K562 (cell line): ENCODE measurements around the gene LRP1B. TPM values are rescaled to one million over a fixed set of nuclear protein-coding genes. Genes with fewer than 3 reads are reported as not detected.

Source experiments
- BRF1 ChIP-seq: IDR thresholded peaks from 3 replicates; pipeline ENCODE4 v1.6.1; 2011; ENCODE audit warnings: borderline replicate concordance, mild to moderate bottlenecking; ENCODE audit not compliant: insufficient read length; ENCODE audit errors: extremely low read depth
- ETV1 ChIP-seq: fragments of 450-650 bp; conservative IDR thresholded peaks from 2 replicates; pipeline ENCODE4 v1.6.1; 2016; ENCODE audit warnings: missing genetic modification characterization, control low read depth, low read depth, missing compliant biosample characterization
- FOS ChIP-seq: IDR thresholded peaks from 3 replicates; pipeline ENCODE4 v1.6.1; 2011; ENCODE audit not compliant: insufficient read length; ENCODE audit errors: extremely low read depth
- SMARCC2 ChIP-seq: fragments of 450-650 bp; IDR thresholded peaks from 2 replicates; pipeline ENCODE4 v1.6.1; 2017; ENCODE audit warnings: antibody characterized with exemption, moderate library complexity, mild to moderate bottlenecking, low read depth
- SMARCE1 ChIP-seq: fragments of 450-650 bp; IDR thresholded peaks from 2 replicates; pipeline ENCODE4 v1.7.1; 2016; ENCODE audit warnings: mild to moderate bottlenecking
- polyA plus RNA-seq, 8 experiments: library from polyadenylated mRNA; depleted of rRNA in 4 of 8; stranded (reverse) in 5 of 8; unstranded in 3 of 8; fragments of >200 nt; fragmentation: Nextera tagmentation in 2 of 8; fragmentation: Illumina TruSeq in 1 of 8; extraction: Ambion mirVana in 2 of 8; extraction: Trizol in 1 of 8; gene quantifications; 2 replicates each; pipeline versions ENCODE4 v1.2.1 to v1.2.3, GENCODE V29; 2011 to 2014; ENCODE audit warnings: inconsistent platforms in 1 of 8, missing spikeins in 1 of 8
- total RNA-seq, 7 experiments: library from RNA; depleted of rRNA in 6 of 7; stranded (reverse); fragments of >200 nt in 6 of 7; fragmentation: Illumina TruSeq in 2 of 7; extraction: Trizol in 2 of 7; gene quantifications; 2 replicates each; pipeline versions ENCODE4 v1.2.1 to v1.2.3, GENCODE V29; 2011 to 2021; ENCODE audit warnings: low replicate concordance in 1 of 7
- TF ChIP-seq, protein P1 (sequence below): sonication (generic); formaldehyde crosslinking; IDR thresholded peaks from 2 replicates; pipeline ENCODE4 v1.8.0; 2023; ENCODE audit warnings: mild to moderate bottlenecking, missing genetic modification reagents
- TF ChIP-seq, protein P2 (sequence below), 2 experiments: fragments of 200-800 bp in 1 of 2; sonication (Bioruptor generic) in 1 of 2; sonication (generic) in 1 of 2; formaldehyde crosslinking in 1 of 2; IDR thresholded peaks in 1 of 2; conservative IDR thresholded peaks in 1 of 2; 2 replicates each; pipeline versions ENCODE4 v1.5.0 to v1.6.1; 2016 to 2020; ENCODE audit warnings: missing compliant biosample characterization in 1 of 2, missing genetic modification characterization in 1 of 2, missing genetic modification reagents in 1 of 2
- TF ChIP-seq, protein P3 (sequence below): fragments of 450-650 bp; IDR thresholded peaks from 2 replicates; pipeline ENCODE4 v1.6.1; 2018; ENCODE audit not compliant: partially characterized antibody
- TF ChIP-seq, protein P4 (sequence below): fragments of 250-450 bp; sonication (Bioruptor Pico); IDR thresholded peaks from 2 replicates; pipeline ENCODE4 v1.5.0; 2020; ENCODE audit warnings: mild to moderate bottlenecking, borderline replicate concordance
- TF ChIP-seq, protein P5 (sequence below): fragments of 450-650 bp; formaldehyde crosslinking; IDR thresholded peaks from 2 replicates; pipeline ENCODE4 v1.4.0; 2020; ENCODE audit warnings: mild to moderate bottlenecking, mixed read lengths

LRP1B gene
- total and polyA plus RNA-seq, 9 of the 15 experiments (the other 6 are each of a cell fraction or from before 2014, with no cell fraction given) = not detected

DNA sequence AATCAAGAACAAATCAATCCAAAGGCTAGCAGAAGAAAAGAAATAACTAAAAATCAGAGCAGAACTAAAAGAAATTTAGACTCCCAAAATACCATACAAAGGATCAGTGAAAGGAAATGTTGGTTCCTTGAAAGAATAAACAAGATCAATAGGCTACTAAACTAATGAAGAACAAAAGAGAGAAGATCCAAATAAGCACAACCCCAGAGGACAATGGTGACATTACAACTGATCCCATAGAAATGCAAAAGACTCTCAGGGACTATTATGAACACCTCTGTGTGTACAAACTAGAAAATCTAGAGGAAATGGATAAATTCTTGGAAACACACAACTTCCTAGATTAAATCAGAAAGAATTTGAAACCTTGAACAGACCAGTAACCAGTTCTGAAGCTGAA, 1186.9 kb downstream of the LRP1B start (continued):
- TF ChIP-seq, protein P1, sequence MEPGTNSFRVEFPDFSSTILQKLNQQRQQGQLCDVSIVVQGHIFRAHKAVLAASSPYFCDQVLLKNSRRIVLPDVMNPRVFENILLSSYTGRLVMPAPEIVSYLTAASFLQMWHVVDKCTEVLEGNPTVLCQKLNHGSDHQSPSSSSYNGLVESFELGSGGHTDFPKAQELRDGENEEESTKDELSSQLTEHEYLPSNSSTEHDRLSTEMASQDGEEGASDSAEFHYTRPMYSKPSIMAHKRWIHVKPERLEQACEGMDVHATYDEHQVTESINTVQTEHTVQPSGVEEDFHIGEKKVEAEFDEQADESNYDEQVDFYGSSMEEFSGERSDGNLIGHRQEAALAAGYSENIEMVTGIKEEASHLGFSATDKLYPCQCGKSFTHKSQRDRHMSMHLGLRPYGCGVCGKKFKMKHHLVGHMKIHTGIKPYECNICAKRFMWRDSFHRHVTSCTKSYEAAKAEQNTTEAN = no peak
- TF ChIP-seq, protein P2, sequence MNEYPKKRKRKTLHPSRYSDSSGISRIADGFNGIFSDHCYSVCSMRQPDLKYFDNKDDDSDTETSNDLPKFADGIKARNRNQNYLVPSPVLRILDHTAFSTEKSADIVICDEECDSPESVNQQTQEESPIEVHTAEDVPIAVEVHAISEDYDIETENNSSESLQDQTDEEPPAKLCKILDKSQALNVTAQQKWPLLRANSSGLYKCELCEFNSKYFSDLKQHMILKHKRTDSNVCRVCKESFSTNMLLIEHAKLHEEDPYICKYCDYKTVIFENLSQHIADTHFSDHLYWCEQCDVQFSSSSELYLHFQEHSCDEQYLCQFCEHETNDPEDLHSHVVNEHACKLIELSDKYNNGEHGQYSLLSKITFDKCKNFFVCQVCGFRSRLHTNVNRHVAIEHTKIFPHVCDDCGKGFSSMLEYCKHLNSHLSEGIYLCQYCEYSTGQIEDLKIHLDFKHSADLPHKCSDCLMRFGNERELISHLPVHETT (CRISPR knock-in tag; conservative IDR thresholded peaks at IDR 0.05 in 1 of 2, IDR thresholded peaks at IDR 0.05 in 1 of 2) = no peak
- TF ChIP-seq, protein P3, sequence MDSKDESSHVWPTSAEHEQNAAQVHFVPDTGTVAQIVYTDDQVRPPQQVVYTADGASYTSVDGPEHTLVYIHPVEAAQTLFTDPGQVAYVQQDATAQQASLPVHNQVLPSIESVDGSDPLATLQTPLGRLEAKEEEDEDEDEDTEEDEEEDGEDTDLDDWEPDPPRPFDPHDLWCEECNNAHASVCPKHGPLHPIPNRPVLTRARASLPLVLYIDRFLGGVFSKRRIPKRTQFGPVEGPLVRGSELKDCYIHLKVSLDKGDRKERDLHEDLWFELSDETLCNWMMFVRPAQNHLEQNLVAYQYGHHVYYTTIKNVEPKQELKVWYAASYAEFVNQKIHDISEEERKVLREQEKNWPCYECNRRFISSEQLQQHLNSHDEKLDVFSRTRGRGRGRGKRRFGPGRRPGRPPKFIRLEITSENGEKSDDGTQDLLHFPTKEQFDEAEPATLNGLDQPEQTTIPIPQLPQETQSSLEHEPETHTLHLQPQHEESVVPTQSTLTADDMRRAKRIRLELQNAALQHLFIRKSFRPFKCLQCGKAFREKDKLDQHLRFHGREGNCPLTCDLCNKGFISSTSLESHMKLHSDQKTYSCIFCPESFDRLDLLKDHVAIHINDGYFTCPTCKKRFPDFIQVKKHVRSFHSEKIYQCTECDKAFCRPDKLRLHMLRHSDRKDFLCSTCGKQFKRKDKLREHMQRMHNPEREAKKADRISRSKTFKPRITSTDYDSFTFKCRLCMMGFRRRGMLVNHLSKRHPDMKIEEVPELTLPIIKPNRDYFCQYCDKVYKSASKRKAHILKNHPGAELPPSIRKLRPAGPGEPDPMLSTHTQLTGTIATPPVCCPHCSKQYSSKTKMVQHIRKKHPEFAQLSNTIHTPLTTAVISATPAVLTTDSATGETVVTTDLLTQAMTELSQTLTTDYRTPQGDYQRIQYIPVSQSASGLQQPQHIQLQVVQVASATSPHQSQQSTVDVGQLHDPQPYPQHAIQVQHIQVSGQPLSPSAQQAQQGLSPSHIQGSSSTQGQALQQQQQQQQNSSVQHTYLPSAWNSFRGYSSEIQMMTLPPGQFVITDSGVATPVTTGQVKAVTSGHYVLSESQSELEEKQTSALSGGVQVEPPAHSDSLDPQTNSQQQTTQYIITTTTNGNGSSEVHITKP = no peak
- TF ChIP-seq BRF1 = no peak
- TF ChIP-seq SMARCC2 = no peak
- TF ChIP-seq, protein P4, sequence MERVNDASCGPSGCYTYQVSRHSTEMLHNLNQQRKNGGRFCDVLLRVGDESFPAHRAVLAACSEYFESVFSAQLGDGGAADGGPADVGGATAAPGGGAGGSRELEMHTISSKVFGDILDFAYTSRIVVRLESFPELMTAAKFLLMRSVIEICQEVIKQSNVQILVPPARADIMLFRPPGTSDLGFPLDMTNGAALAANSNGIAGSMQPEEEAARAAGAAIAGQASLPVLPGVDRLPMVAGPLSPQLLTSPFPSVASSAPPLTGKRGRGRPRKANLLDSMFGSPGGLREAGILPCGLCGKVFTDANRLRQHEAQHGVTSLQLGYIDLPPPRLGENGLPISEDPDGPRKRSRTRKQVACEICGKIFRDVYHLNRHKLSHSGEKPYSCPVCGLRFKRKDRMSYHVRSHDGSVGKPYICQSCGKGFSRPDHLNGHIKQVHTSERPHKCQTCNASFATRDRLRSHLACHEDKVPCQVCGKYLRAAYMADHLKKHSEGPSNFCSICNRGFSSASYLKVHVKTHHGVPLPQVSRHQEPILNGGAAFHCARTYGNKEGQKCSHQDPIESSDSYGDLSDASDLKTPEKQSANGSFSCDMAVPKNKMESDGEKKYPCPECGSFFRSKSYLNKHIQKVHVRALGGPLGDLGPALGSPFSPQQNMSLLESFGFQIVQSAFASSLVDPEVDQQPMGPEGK (CRISPR knock-in tag) = no peak
- TF ChIP-seq, protein P5, sequence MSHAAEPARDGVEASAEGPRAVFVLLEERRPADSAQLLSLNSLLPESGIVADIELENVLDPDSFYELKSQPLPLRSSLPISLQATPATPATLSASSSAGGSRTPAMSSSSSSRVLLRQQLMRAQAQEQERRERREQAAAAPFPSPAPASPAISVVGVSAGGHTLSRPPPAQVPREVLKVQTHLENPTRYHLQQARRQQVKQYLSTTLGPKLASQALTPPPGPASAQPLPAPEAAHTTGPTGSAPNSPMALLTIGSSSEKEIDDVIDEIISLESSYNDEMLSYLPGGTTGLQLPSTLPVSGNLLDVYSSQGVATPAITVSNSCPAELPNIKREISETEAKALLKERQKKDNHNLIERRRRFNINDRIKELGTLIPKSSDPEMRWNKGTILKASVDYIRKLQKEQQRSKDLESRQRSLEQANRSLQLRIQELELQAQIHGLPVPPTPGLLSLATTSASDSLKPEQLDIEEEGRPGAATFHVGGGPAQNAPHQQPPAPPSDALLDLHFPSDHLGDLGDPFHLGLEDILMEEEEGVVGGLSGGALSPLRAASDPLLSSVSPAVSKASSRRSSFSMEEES (CRISPR knock-in tag) = no peak
- TF ChIP-seq SMARCE1 = no peak
- no peak for TF ChIP-seq ETV1
- TF ChIP-seq FOS = no peak
